Measurements from ENCODE around the gene ARHGAP6. TPM values are rescaled to one million over a fixed set of nuclear protein-coding genes. Genes with fewer than 3 reads are reported as not detected.

The ARHGAP6 gene
- total RNA-seq, 4 donors from 2014 or later = 0.64 to 9.5 (median 2.3) TPM

GRCh38 chrX:11609109-11609508 is 56.6 kb downstream of the ARHGAP6 start:
- Histone ChIP-seq H3K36me3 (no peaks in the 10 kb centered on the region), H3K4me1 (no peaks in the 10 kb centered on the region), H3K9me3 (no peaks in the 10 kb centered on the region), H3K27me3 (no peaks in the 10 kb centered on the region), H3K27ac (no peak overlapping the region), H3K4me3 (no peak overlapping the region)
- TF ChIP-seq CTCF (IDR thresholded peaks at IDR 0.05) (no peak), POLR2A (IDR thresholded peaks at IDR 0.05) (no peak)
- DNase-seq = no peak
- intact Hi-C loops (cut with DNase I) = no loop called here
- 85% methylated on average over 2 of the region's 2 CpGs; no CpG with 5 or more reads in 1 of the 2 donors for WGBS, 2 donors

GRCh38 chrX:11606408-11606807 is 59.3 kb downstream of the ARHGAP6 start:
- intact Hi-C loops (cut with DNase I) = no loop called here
- DNase-seq = no peak
- H3K27ac ChIP-seq = no peak overlapping the region
- no peaks in the 10 kb centered on the region for H3K27me3 ChIP-seq
- H3K4me1 ChIP-seq = no peaks in the 10 kb centered on the region
- H3K4me3 ChIP-seq = no peak overlapping the region
- no peaks in the 10 kb centered on the region for H3K36me3 ChIP-seq
- no peak for TF ChIP-seq CTCF (IDR thresholded peaks at IDR 0.05)
- TF ChIP-seq POLR2A (IDR thresholded peaks at IDR 0.05) = no peak
- no peaks in the 10 kb centered on the region for H3K9me3 ChIP-seq

GRCh38 chrX:11600578-11600977 is 65.1 kb downstream of the ARHGAP6 start:
- Histone ChIP-seq H3K36me3 (no peaks in the 10 kb centered on the region), H3K4me1 (no peaks in the 10 kb centered on the region), H3K9me3 (no peaks in the 10 kb centered on the region), H3K27me3 (no peaks in the 10 kb centered on the region), H3K4me3 (no peak overlapping the region), H3K27ac (no peak overlapping the region)
- intact Hi-C loops (cut with DNase I) = no loop called here
- WGBS, 2 donors = 75% methylated on average over 3 of the region's 3 CpGs; no CpG with 5 or more reads in 1 of the 2 donors
- no peak for TF ChIP-seq POLR2A (IDR thresholded peaks at IDR 0.05)
- TF ChIP-seq CTCF (IDR thresholded peaks at IDR 0.05) = no peak
- DNase-seq = no peak

- Histone ChIP-seq H3K9me3 (no peaks in the 10 kb centered on the region), H3K27me3 (no peaks in the 10 kb centered on the region), H3K4me3 (no peak overlapping the region), H3K4me1 (no peaks in the 10 kb centered on the region), H3K36me3 (no peaks in the 10 kb centered on the region), H3K27ac (no peak overlapping the region)
- DNase-seq = no peak
- WGBS, 2 donors = 33 to 51% methylated on average over 2 of the region's 2 CpGs
- intact Hi-C loops (cut with DNase I) = no loop called here
- no peak for TF ChIP-seq CTCF (IDR thresholded peaks at IDR 0.05)
- no peak for TF ChIP-seq POLR2A (IDR thresholded peaks at IDR 0.05)
Observed at GRCh38 chrX:11597479-11597878, 68.2 kb downstream of the ARHGAP6 start.

- Histone ChIP-seq H3K4me1 (no peaks in the 10 kb centered on the region), H3K27ac (no peak overlapping the region), H3K9me3 (no peaks in the 10 kb centered on the region), H3K36me3 (no peaks in the 10 kb centered on the region), H3K4me3 (no peak overlapping the region), H3K27me3 (no peaks in the 10 kb centered on the region)
- TF ChIP-seq POLR2A (IDR thresholded peaks at IDR 0.05) = no peak
- DNase-seq = no peak
- intact Hi-C loops (cut with DNase I) = no loop called here
Observed at GRCh38 chrX:11591723-11592346, 73.9 kb downstream of the ARHGAP6 start.

- intact Hi-C loops (cut with DNase I) = no loop called here
- no peaks in the 10 kb centered on the region for H3K27me3 ChIP-seq
- WGBS, 2 donors = 73 to 80% methylated on average over 3 of the region's 3 CpGs
- H3K27ac ChIP-seq = no peak overlapping the region
- H3K4me1 ChIP-seq = no peaks in the 10 kb centered on the region
- no peak for DNase-seq
- no peaks in the 10 kb centered on the region for H3K36me3 ChIP-seq
- TF ChIP-seq POLR2A (IDR thresholded peaks at IDR 0.05) (no peak), CTCF (IDR thresholded peaks at IDR 0.05) (no peak)
- H3K9me3 ChIP-seq = no peaks in the 10 kb centered on the region
- H3K4me3 ChIP-seq = no peak overlapping the region
Observed at GRCh38 chrX:11589641-11590040, 76.1 kb downstream of the ARHGAP6 start.
